Lung (tissue), 12 donors: ENCODE measurements around the gene KCNJ14. TPM values are rescaled to one million over a fixed set of nuclear protein-coding genes. Genes with fewer than 3 reads are reported as not detected.

Experiments used
- ATAC-seq: fragments of 200-7000 bp; cut with Tn5 transposase; one replicate; pipeline ENCODE4 v1.9.1; 2020; ENCODE audit warnings: moderate number of reproducible peaks; ENCODE audit not compliant: insufficient read depth, low FRiP score
- DNase-seq, 3 donors: peaks; one replicate each; pipeline ENCODE4 v3.0.0-alpha.2; 2013 to 2017
- H3K27ac ChIP-seq, 2 donors: one replicate each; pipeline ENCODE4 v1.5.1; 2013; ENCODE audit warnings: mild to moderate bottlenecking in 2 of 2, moderate library complexity in 2 of 2, control low read depth in 1 of 2, inconsistent platforms in 1 of 2, low read depth in 1 of 2, low read length in 1 of 2
- H3K27me3 ChIP-seq, 3 donors: one replicate each; pipeline ENCODE4 v1.5.1; 2013; ENCODE audit warnings: low read length in 2 of 3; ENCODE audit not compliant: control insufficient read depth in 3 of 3, insufficient read depth in 3 of 3
- H3K36me3 ChIP-seq, 4 donors: one replicate each; pipeline ENCODE4 v1.5.1; 2013; ENCODE audit warnings: low read length in 4 of 4, mild to moderate bottlenecking in 1 of 4, moderate library complexity in 1 of 4; ENCODE audit not compliant: control insufficient read depth in 4 of 4, insufficient read depth in 4 of 4
- H3K4me1 ChIP-seq, 5 donors: one replicate each; pipeline ENCODE4 v1.5.1; 2013; ENCODE audit warnings: low read length in 5 of 5, mild to moderate bottlenecking in 2 of 5, moderate library complexity in 1 of 5; ENCODE audit not compliant: control insufficient read depth in 5 of 5, insufficient read depth in 5 of 5
- H3K4me3 ChIP-seq: one replicate; pipeline ENCODE4 v1.5.1; 2013; ENCODE audit warnings: mild to moderate bottlenecking, control low read depth, moderate library complexity
- H3K9ac ChIP-seq, 2 donors: one replicate each; pipeline ENCODE4 v1.5.1; 2013; ENCODE audit warnings: low read length in 2 of 2, control low read depth in 1 of 2; ENCODE audit not compliant: insufficient read depth in 1 of 2
- H3K9me3 ChIP-seq, 4 donors: one replicate each; pipeline ENCODE4 v1.5.1; 2013; ENCODE audit warnings: low read length in 3 of 4, mild to moderate bottlenecking in 1 of 4, moderate library complexity in 1 of 4; ENCODE audit not compliant: control insufficient read depth in 4 of 4, insufficient read depth in 3 of 4
- CTCF ChIP-seq: IDR thresholded peaks from 2 replicates; pipeline ENCODE4 v1.5.1; 2012; ENCODE audit warnings: mild to moderate bottlenecking; ENCODE audit errors: control extremely low read depth, extremely low read depth
- WGBS, 2 donors: extraction: QIAGEN DNeasy Blood & Tissue Kit; methylation state at CpG; one replicate each; pipeline ENCODE4 v1.1.7; 2013; 5-methylcytosine and 5-hydroxymethylcytosine counted together
- polyA plus RNA-seq, 2 donors: library from polyadenylated mRNA; stranded (reverse); fragments of 200-250 nt; gene quantifications; one replicate each; pipeline ENCODE4 v1.2.1, GENCODE V29; 2013
- total RNA-seq, 2 donors: library from RNA; depleted of rRNA in 1 of 2; stranded (reverse); fragments of >200 nt in 1 of 2; gene quantifications; one replicate each; pipeline ENCODE4 v1.2.1, GENCODE V29; 2014 to 2021
- donor health status: control.
- donor health status: control.
- donor health status: Bipolar disorder and iron deficiency.
- donor health status: healthy.
- donor health status: DM: yes; HTN: yes; CAD: no.

The KCNJ14 gene
- total and polyA plus RNA-seq, 4 donors: 0.21 to 0.83 (median 0.59) TPM

GRCh38 chr19:48480183-48480557 is 24.8 kb downstream of the KCNJ14 start:
- no peak for TF ChIP-seq CTCF
- H3K36me3 ChIP-seq: peaks cover 4 to 37% (median 22%) of the 10 kb centered on the region in 4 donors
- H3K27me3 ChIP-seq: no peaks in the 10 kb centered on the region
- no peak for ATAC-seq
- H3K9me3 ChIP-seq: no peaks in the 10 kb centered on the region
- 14 to 15% methylated on average over 32 of the region's 32 CpGs for WGBS, 2 donors
- peak overlapping the region in 1 of 2 donors; percentile 47 for H3K9ac ChIP-seq
- H3K27ac ChIP-seq: peak overlapping the region; percentile 78 to 92
- peak overlapping the region; percentile 37 for H3K4me3 ChIP-seq
- H3K4me1 ChIP-seq: peaks cover 0 to 16% (median 4%) of the 10 kb centered on the region in 5 donors
- peak; percentile 64 to 67 (median 66) for DNase-seq

GRCh38 chr19:48480558-48481500 is 25.5 kb downstream of the KCNJ14 start:
- peak overlapping the region in 1 of 2 donors; percentile 47 for H3K9ac ChIP-seq
- peaks cover 0 to 16% (median 4%) of the 10 kb centered on the region in 5 donors for H3K4me1 ChIP-seq
- no peak for TF ChIP-seq CTCF
- 11 to 12% methylated on average over 49 to 52 of the region's 52 CpGs for WGBS, 2 donors
- peak overlapping the region; percentile 37 for H3K4me3 ChIP-seq
- H3K9me3 ChIP-seq: no peaks in the 10 kb centered on the region
- H3K27ac ChIP-seq: peak overlapping the region; percentile 78 to 92
- ATAC-seq (peak; percentile 16), DNase-seq (peak; percentile 60 to 65 (median 62))
- H3K36me3 ChIP-seq: peaks cover 3 to 31% (median 16%) of the 10 kb centered on the region in 4 donors
- H3K27me3 ChIP-seq: no peaks in the 10 kb centered on the region

GRCh38 chr19:48481846-48482639 is 26.7 kb downstream of the KCNJ14 start:
- no peak overlapping the region for H3K9ac ChIP-seq
- WGBS, 2 donors: 72 to 81% methylated on average over 7 of the region's 7 CpGs
- ATAC-seq: no peak

More at GRCh38 chr19:48481846-48482639, 26.7 kb downstream of the KCNJ14 start:
- Histone ChIP-seq H3K9me3 (no peaks in the 10 kb centered on the region), H3K27me3 (no peaks in the 10 kb centered on the region), H3K4me3 (no peak overlapping the region), H3K4me1 (peaks cover 0 to 16% (median 4%) of the 10 kb centered on the region in 5 donors), H3K27ac (no peak overlapping the region), H3K36me3 (peaks cover 0 to 22% (median 6%) of the 10 kb centered on the region in 4 donors)
- DNase-seq: no peak
- no peak for TF ChIP-seq CTCF
